Neural cell (in vitro differentiated cells): ENCODE results near the gene STARD5. TPM values are rescaled to one million over a fixed set of nuclear protein-coding genes. Genes with fewer than 3 reads are reported as not detected.

ENCODE experiments used
- H2AFZ ChIP-seq: fragments of 200-600, 300-800 bp; sonication (generic), shearing (Covaris generic); 2 replicates; pipeline ENCODE4 v1.6.0; 2014; ENCODE audit warnings: low read depth, mild to moderate bottlenecking, antibody characterized with exemption, low read length, moderate library complexity
- H3F3A ChIP-seq: fragments of 200-600 bp; shearing (Covaris generic); 2 replicates; pipeline ENCODE4 v1.6.1; 2016; ENCODE audit warnings: mild to moderate bottlenecking, moderate library complexity, mixed read lengths, antibody characterized with exemption, low read length; ENCODE audit not compliant: insufficient read depth, poor library complexity, severe bottlenecking
- H3K27ac ChIP-seq: fragments of 200-600, 300-800 bp; sonication (generic), shearing (Covaris generic); 2 replicates; pipeline ENCODE4 v1.5.1; 2014; ENCODE audit warnings: mild to moderate bottlenecking, low read length, moderate library complexity
- H3K27me3 ChIP-seq: fragments of 300-800, 200-600 bp; sonication (generic), shearing (Covaris generic); 2 replicates; pipeline ENCODE4 v1.6.0; 2014; ENCODE audit warnings: mild to moderate bottlenecking, low read depth, low read length, moderate library complexity; ENCODE audit not compliant: insufficient read depth
- H3K36me3 ChIP-seq: fragments of 300-800, 200-600 bp; sonication (generic), shearing (Covaris generic); 2 replicates; pipeline ENCODE4 v1.5.1; 2014; ENCODE audit warnings: mild to moderate bottlenecking, antibody characterized with exemption, low read length, moderate library complexity; ENCODE audit not compliant: insufficient read depth
- H3K4me2 ChIP-seq: fragments of 300-800, 200-600 bp; sonication (generic), shearing (Covaris generic); 2 replicates; pipeline ENCODE4 v1.6.0; 2014; ENCODE audit warnings: mild to moderate bottlenecking, low read length
- H3K4me3 ChIP-seq: fragments of 300-800, 200-600 bp; sonication (generic), shearing (Covaris generic); 2 replicates; pipeline ENCODE4 v1.5.1; 2014; ENCODE audit warnings: mild to moderate bottlenecking, low read length, moderate library complexity
- H3K79me2 ChIP-seq: fragments of 200-600 bp; shearing (Covaris generic); replicated peaks from 2 replicates; pipeline ENCODE4 v1.6.0; 2014; ENCODE audit warnings: mild to moderate bottlenecking, low read length, moderate library complexity; ENCODE audit not compliant: insufficient read depth
- H3K9ac ChIP-seq: fragments of 300-800, 200-600 bp; sonication (generic), shearing (Covaris generic); 2 replicates; pipeline ENCODE4 v1.6.1; 2016; ENCODE audit warnings: mild to moderate bottlenecking, low read length, mixed read lengths
- H3K9me2 ChIP-seq: fragments of 200-600 bp; shearing (Covaris generic); 2 replicates; pipeline ENCODE4 v1.6.1; 2016; ENCODE audit warnings: mild to moderate bottlenecking, low read length, mixed read lengths; ENCODE audit not compliant: insufficient read depth
- H3K9me3 ChIP-seq: fragments of 200-600, 300-800 bp; sonication (generic), shearing (Covaris generic); 2 replicates; pipeline ENCODE4 v1.6.1; 2016; ENCODE audit warnings: mild to moderate bottlenecking, mixed run types, low read length, moderate library complexity, mixed read lengths
- H4K20me1 ChIP-seq: fragments of 200-600 bp; shearing (Covaris generic); 2 replicates; pipeline ENCODE4 v1.6.1; 2016; ENCODE audit warnings: mild to moderate bottlenecking, mixed run types; ENCODE audit not compliant: insufficient read depth
- CTCF ChIP-seq: fragments of 450-650 bp; IDR thresholded peaks from 2 replicates; pipeline ENCODE4 v1.5.1; 2014; ENCODE audit warnings: antibody characterized with exemption, mild to moderate bottlenecking, moderate library complexity; ENCODE audit not compliant: poor library complexity, severe bottlenecking
- EP300 ChIP-seq: fragments of 450-650 bp; conservative IDR thresholded peaks from 2 replicates; pipeline ENCODE4 v1.6.1; 2014; ENCODE audit warnings: antibody characterized with exemption, mild to moderate bottlenecking, moderate library complexity; ENCODE audit not compliant: poor library complexity, severe bottlenecking
- EZH2 ChIP-seq: fragments of 200-600, 300-800 bp; shearing (Covaris generic), sonication (generic); IDR thresholded peaks from 2 replicates; pipeline ENCODE4 v1.6.1; 2014; ENCODE audit warnings: antibody characterized with exemption, low read length, borderline replicate concordance, mild to moderate bottlenecking; ENCODE audit not compliant: insufficient read depth, poor library complexity, severe bottlenecking
- MXI1 ChIP-seq: fragments of 450-650 bp; conservative IDR thresholded peaks from 2 replicates; pipeline ENCODE4 v1.6.1; 2014; ENCODE audit warnings: antibody characterized with exemption, mild to moderate bottlenecking; ENCODE audit not compliant: poor library complexity, severe bottlenecking
- POLR2AphosphoS5 ChIP-seq: IDR thresholded peaks from 2 replicates; pipeline ENCODE4 v1.6.1; 2012
- RAD21 ChIP-seq: fragments of 450-650 bp; conservative IDR thresholded peaks from 2 replicates; pipeline ENCODE4 v1.6.1; 2014; ENCODE audit warnings: antibody characterized with exemption, mild to moderate bottlenecking, moderate library complexity
- REST ChIP-seq: IDR thresholded peaks from 2 replicates; pipeline ENCODE4 v1.6.1; 2012; ENCODE audit warnings: borderline replicate concordance
- SMC3 ChIP-seq: fragments of 450-650 bp; conservative IDR thresholded peaks from 2 replicates; pipeline ENCODE4 v1.6.1; 2014; ENCODE audit warnings: antibody characterized with exemption, mild to moderate bottlenecking, moderate library complexity; ENCODE audit not compliant: poor library complexity
- TAF1 ChIP-seq: IDR thresholded peaks from 2 replicates; pipeline ENCODE4 v1.6.1; 2012; ENCODE audit warnings: low read depth
- polyA plus RNA-seq: library from polyadenylated mRNA; depleted of rRNA; stranded (reverse); fragments of >200 nt; gene quantifications from 2 replicates; pipeline ENCODE4 v1.2.3, GENCODE V29; 2014

The STARD5 gene
- polyA plus RNA-seq, 1 donor from 2014 or later: 0.76 TPM

DNA sequence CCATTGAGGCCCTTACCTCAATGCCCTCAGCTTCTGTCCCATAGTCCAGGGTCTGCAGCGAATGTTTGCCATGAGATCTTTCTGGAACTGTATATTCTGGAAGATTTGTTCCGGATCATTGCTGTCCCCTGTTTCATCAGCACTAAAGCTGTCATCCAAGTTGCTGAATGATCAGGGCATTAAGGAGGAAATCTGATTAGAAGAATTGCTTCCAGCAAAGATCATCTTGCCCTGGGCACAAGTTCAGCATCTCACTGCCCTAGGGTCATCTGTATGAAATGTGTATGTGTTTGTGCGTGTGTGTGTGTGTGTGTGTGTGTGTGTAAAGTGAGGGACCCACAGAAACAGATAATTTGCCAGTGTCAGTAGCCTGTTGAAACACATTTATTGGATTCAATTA lies 48.6 kb upstream of the STARD5 start:
- Histone ChIP-seq H3K4me2 (no peak overlapping the region), H3K36me3 (no peaks in the 10 kb centered on the region), H3K9me3 (no peaks in the 10 kb centered on the region), H3K9me2 (no peaks in the 10 kb centered on the region), H2AFZ (no peak overlapping the region), H3K27me3 (no peaks in the 10 kb centered on the region), H3K79me2 (no peaks in the 10 kb centered on the region), H3K4me3 (no peak overlapping the region), H3K9ac (no peak overlapping the region), H3K27ac (no peak overlapping the region), H4K20me1 (no peaks in the 10 kb centered on the region), H3F3A (no peaks in the 10 kb centered on the region)
- TF ChIP-seq MXI1 (no peak), TAF1 (no peak), RAD21 (no peak), SMC3 (no peak), EZH2 (no peak), EP300 (no peak), POLR2AphosphoS5 (no peak), REST (no peak), CTCF (no peak)

DNA sequence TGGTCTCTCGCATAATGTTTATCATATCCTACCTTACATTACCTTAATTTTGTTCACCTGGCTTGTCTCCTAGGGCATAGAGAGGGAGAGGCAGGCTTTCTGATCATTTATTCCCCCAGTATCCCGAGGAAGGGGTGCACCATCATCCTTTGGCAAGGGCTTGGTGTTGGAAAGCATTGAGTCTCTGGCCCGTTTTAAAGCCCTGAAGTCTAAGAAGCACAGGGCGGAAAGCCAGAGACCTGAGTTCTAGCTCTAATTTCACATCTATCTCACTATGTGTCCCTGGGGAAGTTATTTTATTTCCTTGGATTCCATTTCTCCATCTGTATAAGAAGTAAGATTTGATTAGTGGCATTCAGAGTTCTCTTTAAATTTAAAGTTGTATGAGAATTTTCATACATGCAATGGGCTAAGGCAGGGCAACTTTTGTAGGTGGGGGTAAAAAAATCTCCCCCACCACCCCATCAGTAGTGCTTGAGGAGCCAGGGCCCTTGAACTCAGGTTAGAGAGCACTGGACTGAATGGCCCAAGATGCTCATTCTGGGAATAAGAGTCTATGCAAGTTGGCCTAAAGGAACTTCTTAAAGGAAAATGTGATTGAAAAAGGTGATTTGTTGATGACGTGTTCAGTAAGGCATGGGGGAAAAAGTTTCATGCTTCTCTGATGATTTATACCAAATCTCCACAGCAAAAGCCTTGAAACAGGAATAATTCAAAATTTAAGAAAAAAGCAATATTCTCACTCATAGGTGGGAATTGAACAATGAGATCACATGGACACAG lies 40.0 kb upstream of the STARD5 start:
- Histone ChIP-seq H4K20me1 (no peaks in the 10 kb centered on the region), H3K9me3 (no peaks in the 10 kb centered on the region), H3K9me2 (no peaks in the 10 kb centered on the region), H3K9ac (no peak overlapping the region), H2AFZ (no peak overlapping the region), H3K36me3 (no peaks in the 10 kb centered on the region), H3K4me3 (no peak overlapping the region), H3K27ac (no peak overlapping the region), H3F3A (no peaks in the 10 kb centered on the region), H3K27me3 (no peaks in the 10 kb centered on the region), H3K4me2 (no peak overlapping the region), H3K79me2 (no peaks in the 10 kb centered on the region)
- TF ChIP-seq TAF1 (no peak), SMC3 (no peak), EP300 (no peak), CTCF (no peak), REST (no peak), EZH2 (no peak), POLR2AphosphoS5 (no peak), RAD21 (no peak), MXI1 (no peak)
